Breast epithelium (tissue), 3 donors: ENCODE measurements around the gene IL9.

ENCODE experiments used
- CTCF ChIP-seq, 3 donors: fragments of 450-650 bp; IDR thresholded peaks; one replicate each; pipeline ENCODE4 v1.5.1; 2016 to 2017; ENCODE audit warnings: antibody characterized with exemption in 3 of 3, mild to moderate bottlenecking in 3 of 3, moderate library complexity in 3 of 3
- POLR2AphosphoS5 ChIP-seq, 3 donors: sonication (generic); formaldehyde crosslinking; IDR thresholded peaks; one replicate each; pipeline ENCODE4 v1.6.1; 2017; ENCODE audit warnings: antibody characterized with exemption in 3 of 3

- no peak for TF ChIP-seq CTCF (IDR thresholded peaks at IDR 0.05)
- TF ChIP-seq POLR2AphosphoS5 (IDR thresholded peaks at IDR 0.05): no peak
These were observed at the start of gene IL9 for GRCh38 chr5:135895474-135896006.
